ENCODE measurements around the gene AATF. TPM values are rescaled to one million over a fixed set of nuclear protein-coding genes. Genes with fewer than 3 reads are reported as not detected.

AATF gene
- total and polyA plus RNA-seq, 2 donors (not counting 1 experiment from before 2014, with no cell fraction given) = 23.9 to 54.8 TPM

DNA sequence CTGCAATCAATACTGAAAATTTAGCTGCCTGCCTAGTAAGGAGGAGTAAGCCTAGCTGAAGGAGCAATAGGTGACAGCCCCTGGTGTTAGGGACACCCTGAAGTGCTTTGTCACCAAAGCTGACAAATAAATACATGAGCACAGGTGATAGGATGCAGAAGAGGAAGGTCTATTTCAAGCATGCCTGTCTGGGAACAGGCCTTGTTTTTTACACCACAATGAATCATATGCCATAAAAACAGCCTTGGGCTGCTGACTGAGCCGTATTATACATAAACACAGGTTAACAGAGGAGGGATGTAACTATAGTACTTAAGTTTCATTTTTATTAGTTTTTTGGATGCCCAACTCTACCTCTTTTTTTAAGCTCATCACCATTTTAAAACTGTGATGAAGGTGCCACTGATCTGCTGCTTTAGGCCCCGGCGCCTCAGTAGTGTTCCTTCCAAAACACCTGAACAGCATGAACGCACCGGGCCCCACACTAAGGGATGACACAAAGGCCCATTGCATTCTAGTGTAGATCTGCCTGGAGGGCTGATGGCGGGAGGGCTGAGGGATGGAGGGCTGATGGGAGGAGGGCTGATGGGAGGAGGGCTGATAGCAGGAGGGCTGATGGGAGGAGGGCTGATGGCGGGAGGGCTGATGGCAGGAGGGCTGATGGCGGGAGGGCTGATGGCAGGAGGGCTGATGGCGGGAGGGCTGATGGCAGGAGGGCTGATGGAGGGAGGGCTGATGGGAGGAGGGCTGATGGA, 150.3 kb downstream of the AATF start:
- intact Hi-C loops (cut with micrococcal nuclease) = no loop called here
- no peak overlapping the region for H3K4me3 Mint-ChIP-seq
- no peak overlapping the region for H2AFZ ChIP-seq (ENCODE audit: insufficient read depth, low read depth, low read length, poor library complexity, severe bottlenecking)
- TF ChIP-seq, protein P1, sequence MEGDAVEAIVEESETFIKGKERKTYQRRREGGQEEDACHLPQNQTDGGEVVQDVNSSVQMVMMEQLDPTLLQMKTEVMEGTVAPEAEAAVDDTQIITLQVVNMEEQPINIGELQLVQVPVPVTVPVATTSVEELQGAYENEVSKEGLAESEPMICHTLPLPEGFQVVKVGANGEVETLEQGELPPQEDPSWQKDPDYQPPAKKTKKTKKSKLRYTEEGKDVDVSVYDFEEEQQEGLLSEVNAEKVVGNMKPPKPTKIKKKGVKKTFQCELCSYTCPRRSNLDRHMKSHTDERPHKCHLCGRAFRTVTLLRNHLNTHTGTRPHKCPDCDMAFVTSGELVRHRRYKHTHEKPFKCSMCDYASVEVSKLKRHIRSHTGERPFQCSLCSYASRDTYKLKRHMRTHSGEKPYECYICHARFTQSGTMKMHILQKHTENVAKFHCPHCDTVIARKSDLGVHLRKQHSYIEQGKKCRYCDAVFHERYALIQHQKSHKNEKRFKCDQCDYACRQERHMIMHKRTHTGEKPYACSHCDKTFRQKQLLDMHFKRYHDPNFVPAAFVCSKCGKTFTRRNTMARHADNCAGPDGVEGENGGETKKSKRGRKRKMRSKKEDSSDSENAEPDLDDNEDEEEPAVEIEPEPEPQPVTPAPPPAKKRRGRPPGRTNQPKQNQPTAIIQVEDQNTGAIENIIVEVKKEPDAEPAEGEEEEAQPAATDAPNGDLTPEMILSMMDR (IDR thresholded peaks at IDR 0.05) = no peak
- no peak for TF ChIP-seq EZH2 (IDR thresholded peaks at IDR 0.05; ENCODE audit: borderline replicate concordance, insufficient read depth, low read depth, low read length, poor library complexity, severe bottlenecking)
- H3K79me2 ChIP-seq (ENCODE audit: control insufficient read depth, insufficient read depth, low read length) = no peaks in the 10 kb centered on the region
- peaks cover 7 to 30% of the 10 kb centered on the region in 2 experiments for H3K36me3 ChIP-seq (replicated peaks in 1 of 2; ENCODE audit: control extremely low read depth in 1 of 2, control insufficient read depth in 1 of 2, extremely low read depth in 1 of 2, insufficient read depth in 2 of 2, low read length in 1 of 2)
- DNase-seq = no peak
- no peaks in the 10 kb centered on the region for H3K27me3 Mint-ChIP-seq
- no peaks in the 10 kb centered on the region for H3K9me3 Mint-ChIP-seq (ENCODE audit: insufficient read depth)
- ATAC-seq (ENCODE audit: low read depth) = no peak
- H3K27ac ChIP-seq (ENCODE audit: low read length in 2 of 2) = no peak overlapping the region
- ChIA-PET CTCF (no interaction called here), POLR2A (no interaction called here)
- H3K27me3 ChIP-seq (replicated peaks in 1 of 4; ENCODE audit: control extremely low read depth in 1 of 4, control insufficient read depth in 3 of 4, insufficient read depth in 4 of 4, low read length in 3 of 4) = no peaks in the 10 kb centered on the region
- H3K4me1 Mint-ChIP-seq = no peaks in the 10 kb centered on the region
- H3K9me3 ChIP-seq (ENCODE audit: control extremely low read depth in 1 of 3, control insufficient read depth in 2 of 3, insufficient read depth in 1 of 3, low read length in 2 of 3) = no peaks in the 10 kb centered on the region
- no peaks in the 10 kb centered on the region for H3K4me1 ChIP-seq (ENCODE audit: control insufficient read depth in 2 of 2, insufficient read depth in 2 of 2, low read length in 2 of 2)
- WGBS (ENCODE audit: insufficient coverage) = 90% methylated on average over 4 of the region's 9 CpGs
- H4K20me1 ChIP-seq (ENCODE audit: control insufficient read depth, insufficient read depth, low read length, poor library complexity, severe bottlenecking) = no peaks in the 10 kb centered on the region
- H3K4me3 ChIP-seq (ENCODE audit: control extremely low read depth in 1 of 5, extremely low read depth in 1 of 5, insufficient read depth in 1 of 5, low read depth in 2 of 5, low read length in 4 of 5) = no peak overlapping the region
- no peak overlapping the region for H3K9ac ChIP-seq (ENCODE audit: low read length)
- no peak overlapping the region for H3K4me2 ChIP-seq (replicated peaks; ENCODE audit: low read depth, low read length, poor library complexity, severe bottlenecking)
- H3K27ac Mint-ChIP-seq = no peak overlapping the region

DNA sequence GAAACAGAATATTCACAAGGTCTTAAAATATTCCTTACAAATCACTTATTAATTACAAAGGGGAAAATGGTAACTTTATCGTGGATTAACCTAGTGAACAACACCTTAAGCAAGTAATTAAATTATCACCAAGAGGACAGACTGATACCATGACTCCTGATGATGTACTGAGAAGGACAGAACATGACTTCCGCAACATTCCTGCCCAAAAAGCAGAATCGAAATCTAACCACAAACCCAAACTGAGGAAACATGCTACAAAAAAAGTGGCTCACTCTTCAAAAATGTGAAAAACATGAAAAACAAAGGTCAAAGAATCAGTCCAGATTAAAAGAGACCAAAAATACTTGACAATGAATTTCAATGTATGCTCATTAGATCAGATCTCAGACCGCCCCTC, 151.5 kb downstream of the AATF start:
- H3K27me3 Mint-ChIP-seq = no peaks in the 10 kb centered on the region
- H4K20me1 ChIP-seq (ENCODE audit: control insufficient read depth, insufficient read depth, low read length, poor library complexity, severe bottlenecking) = no peaks in the 10 kb centered on the region
- no peaks in the 10 kb centered on the region for H3K4me1 ChIP-seq (ENCODE audit: control insufficient read depth in 2 of 2, insufficient read depth in 2 of 2, low read length in 2 of 2)
- no peak overlapping the region for H3K27ac Mint-ChIP-seq
- no peak overlapping the region for H3K4me2 ChIP-seq (replicated peaks; ENCODE audit: low read depth, low read length, poor library complexity, severe bottlenecking)
- ChIA-PET CTCF (no interaction called here), POLR2A (no interaction called here)
- no peak overlapping the region for H3K27ac ChIP-seq (ENCODE audit: low read length in 2 of 2)
- no peak for TF ChIP-seq EZH2 (IDR thresholded peaks at IDR 0.05; ENCODE audit: borderline replicate concordance, insufficient read depth, low read depth, low read length, poor library complexity, severe bottlenecking)
- TF ChIP-seq, protein P1 (IDR thresholded peaks at IDR 0.05) = no peak
- H3K9ac ChIP-seq (ENCODE audit: low read length) = no peak overlapping the region
- intact Hi-C loops (cut with micrococcal nuclease) = no loop called here
- no peak overlapping the region for H3K4me3 Mint-ChIP-seq
- no peaks in the 10 kb centered on the region for H3K27me3 ChIP-seq (replicated peaks in 1 of 4; ENCODE audit: control extremely low read depth in 1 of 4, control insufficient read depth in 3 of 4, insufficient read depth in 4 of 4, low read length in 3 of 4)
- H3K9me3 ChIP-seq (ENCODE audit: control extremely low read depth in 1 of 3, control insufficient read depth in 2 of 3, insufficient read depth in 1 of 3, low read length in 2 of 3) = no peaks in the 10 kb centered on the region
- no peaks in the 10 kb centered on the region for H3K79me2 ChIP-seq (ENCODE audit: control insufficient read depth, insufficient read depth, low read length)
- ATAC-seq (ENCODE audit: low read depth) (no peak), DNase-seq (no peak)
- no peaks in the 10 kb centered on the region for H3K4me1 Mint-ChIP-seq
- WGBS (ENCODE audit: insufficient coverage) = no CpG with 5 or more reads among the region's 4 CpGs
- H3K4me3 ChIP-seq (ENCODE audit: control extremely low read depth in 1 of 5, extremely low read depth in 1 of 5, insufficient read depth in 1 of 5, low read depth in 2 of 5, low read length in 4 of 5) = no peak overlapping the region
- H3K36me3 ChIP-seq (replicated peaks in 1 of 2; ENCODE audit: control extremely low read depth in 1 of 2, control insufficient read depth in 1 of 2, extremely low read depth in 1 of 2, insufficient read depth in 2 of 2, low read length in 1 of 2) = peaks cover 5 to 22% of the 10 kb centered on the region in 2 experiments
- no peaks in the 10 kb centered on the region for H3K9me3 Mint-ChIP-seq (ENCODE audit: insufficient read depth)
- no peak overlapping the region for H2AFZ ChIP-seq (ENCODE audit: insufficient read depth, low read depth, low read length, poor library complexity, severe bottlenecking)

Data from B cell (primary cell).